Vagina (tissue), 2 donors: ENCODE data around the gene NXPE3. TPM values are rescaled to one million over a fixed set of nuclear protein-coding genes. Genes with fewer than 3 reads are reported as not detected.

ENCODE experiments used
- DNase-seq, 2 donors: peaks; one replicate each; pipeline ENCODE4 v3.0.0-alpha.2; 2017; ENCODE audit errors: extremely low spot score in 2 of 2
- H3K27ac ChIP-seq: fragments of 200-600 bp; sonication (generic); one replicate; pipeline ENCODE4 v1.5.1; 2019
- H3K27me3 ChIP-seq: fragments of 200-600 bp; sonication (generic); one replicate; pipeline ENCODE4 v1.5.1; 2019
- H3K36me3 ChIP-seq, 2 donors: fragments of 200-600 bp; sonication (generic); one replicate each; pipeline ENCODE4 v1.5.1; 2017 to 2019
- H3K4me1 ChIP-seq: fragments of 200-600 bp; sonication (generic); one replicate; pipeline ENCODE4 v1.5.1; 2019
- H3K4me3 ChIP-seq, 2 donors: fragments of 200-600 bp; sonication (generic); 1 replicate in 1 of 2; 2 replicates in 1 of 2; pipeline ENCODE4 v1.5.1; 2016 to 2019
- H3K9me3 ChIP-seq: fragments of 200-600 bp; sonication (generic); one replicate; pipeline ENCODE4 v1.5.1; 2019
- CTCF ChIP-seq, 3 experiments: fragments of 450-650 bp in 2 of 3; fragments of 200-600 bp in 1 of 3; sonication (generic) in 1 of 3; IDR thresholded peaks; one replicate each; pipeline ENCODE4 v1.5.1; 2017 to 2019; ENCODE audit warnings: antibody characterized with exemption in 3 of 3, mild to moderate bottlenecking in 2 of 3, moderate library complexity in 2 of 3
- POLR2A ChIP-seq, 2 donors: fragments of 450-650 bp; IDR thresholded peaks; one replicate each; pipeline ENCODE4 v1.6.1; 2017; ENCODE audit warnings: antibody characterized with exemption in 2 of 2, mild to moderate bottlenecking in 2 of 2, moderate library complexity in 2 of 2
- POLR2AphosphoS5 ChIP-seq, 2 donors: sonication (generic); formaldehyde crosslinking; IDR thresholded peaks; one replicate each; pipeline ENCODE4 v1.9.0; 2017; ENCODE audit warnings: antibody characterized with exemption in 2 of 2, mild to moderate bottlenecking in 2 of 2, low read depth in 1 of 2; ENCODE audit not compliant: insufficient read depth in 1 of 2
- intact Hi-C: fragments of 100-400 bp; cut with DNase I; formaldehyde crosslinking; loops from one replicate; pipeline ENCODE4 v1.15.1; 2023
- total RNA-seq: library from RNA; depleted of rRNA; stranded (reverse); fragments of >200 nt; gene quantifications from one replicate; pipeline ENCODE4 v1.2.3, GENCODE V29; 2016

The NXPE3 gene
- total RNA-seq, 1 donor from 2014 or later = 13.3 TPM

- H3K4me3 ChIP-seq = no peak overlapping the region
- H3K36me3 ChIP-seq = no peaks in the 10 kb centered on the region
- no peak for DNase-seq
- H3K27me3 ChIP-seq = no peaks in the 10 kb centered on the region
- no peak for TF ChIP-seq POLR2A (IDR thresholded peaks at IDR 0.05)
- TF ChIP-seq CTCF (IDR thresholded peaks at IDR 0.05) = no peak
- TF ChIP-seq POLR2AphosphoS5 (IDR thresholded peaks at IDR 0.05; ENCODE audit: insufficient read depth in 1 of 2, low read depth in 1 of 2) = no peak
- H3K27ac ChIP-seq = peak overlapping the region; percentile 92
- H3K9me3 ChIP-seq = no peaks in the 10 kb centered on the region
- intact Hi-C loops = no loop called here
- peaks cover 41% of the 10 kb centered on the region for H3K4me1 ChIP-seq
These were observed 50.9 kb downstream of the NXPE3 start for GRCh38 chr3:101829874-101830273.

GRCh38 chr3:101833446-101833974 lies 54.5 kb downstream of the NXPE3 start:
- H3K27ac ChIP-seq = no peak overlapping the region
- H3K4me3 ChIP-seq = no peak overlapping the region
- no peaks in the 10 kb centered on the region for H3K27me3 ChIP-seq
- TF ChIP-seq CTCF (IDR thresholded peaks at IDR 0.05) = no peak
- TF ChIP-seq POLR2AphosphoS5 (IDR thresholded peaks at IDR 0.05; ENCODE audit: insufficient read depth in 1 of 2, low read depth in 1 of 2) = no peak
- TF ChIP-seq POLR2A (IDR thresholded peaks at IDR 0.05) = no peak
- no peaks in the 10 kb centered on the region for H3K36me3 ChIP-seq
- intact Hi-C loops = no loop called here
- H3K9me3 ChIP-seq = no peaks in the 10 kb centered on the region
- H3K4me1 ChIP-seq = peaks cover 19% of the 10 kb centered on the region
- DNase-seq = no peak

GRCh38 chr3:101835676-101836075 lies 56.7 kb downstream of the NXPE3 start:
- no peaks in the 10 kb centered on the region for H3K36me3 ChIP-seq
- H3K4me1 ChIP-seq = no peaks in the 10 kb centered on the region
- H3K9me3 ChIP-seq = no peaks in the 10 kb centered on the region
- TF ChIP-seq POLR2A (IDR thresholded peaks at IDR 0.05) (no peak), CTCF (IDR thresholded peaks at IDR 0.05) (no peak)
- no peak overlapping the region for H3K4me3 ChIP-seq
- intact Hi-C loops = no loop called here
- H3K27ac ChIP-seq = no peak overlapping the region
- no peak for DNase-seq
- no peaks in the 10 kb centered on the region for H3K27me3 ChIP-seq

GRCh38 chr3:101836160-101836559 lies 57.1 kb downstream of the NXPE3 start:
- TF ChIP-seq CTCF (IDR thresholded peaks at IDR 0.05) (no peak), POLR2AphosphoS5 (IDR thresholded peaks at IDR 0.05; ENCODE audit: insufficient read depth in 1 of 2, low read depth in 1 of 2) (no peak), POLR2A (IDR thresholded peaks at IDR 0.05) (no peak)
- no peak overlapping the region for H3K4me3 ChIP-seq
- H3K4me1 ChIP-seq = no peaks in the 10 kb centered on the region
- no peak for DNase-seq
- no peaks in the 10 kb centered on the region for H3K27me3 ChIP-seq
- intact Hi-C loops = no loop called here
- H3K9me3 ChIP-seq = no peaks in the 10 kb centered on the region
- H3K36me3 ChIP-seq = no peaks in the 10 kb centered on the region
- H3K27ac ChIP-seq = no peak overlapping the region

GRCh38 chr3:101836652-101837598 lies 57.9 kb downstream of the NXPE3 start:
- DNase-seq = no peak
- intact Hi-C loops = no loop called here
- Histone ChIP-seq H3K27me3 (no peaks in the 10 kb centered on the region), H3K4me1 (no peaks in the 10 kb centered on the region), H3K9me3 (no peaks in the 10 kb centered on the region), H3K36me3 (no peaks in the 10 kb centered on the region), H3K27ac (no peak overlapping the region), H3K4me3 (no peak overlapping the region)
- TF ChIP-seq POLR2A (IDR thresholded peaks at IDR 0.05) (no peak), POLR2AphosphoS5 (IDR thresholded peaks at IDR 0.05; ENCODE audit: insufficient read depth in 1 of 2, low read depth in 1 of 2) (peak in 1 of 2 donors; percentile 60), CTCF (IDR thresholded peaks at IDR 0.05) (no peak)
